Calu3 (cell line): ENCODE measurements around the gene LLGL2. TPM values are rescaled to one million over a fixed set of nuclear protein-coding genes. Genes with fewer than 3 reads are reported as not detected.
"Not testable (repeated sequence)": the region's sequence is repeated elsewhere in the genome, so short reads cannot be mapped to it uniquely, and the experiment has no call there.

Experiments
- BruUV-seq: library from RNA; stranded (reverse); fragments of 400-500 nt; replicated peaks from 2 replicates; lab custom pipeline; 2021; lab: Mats Ljungman, UMichigan
- CTCF ChIA-PET: fragments of 300-600 bp; sonication (Branson Sonifier 250); formaldehyde crosslinking; loops from one replicate; lab custom pipeline; 2022; ENCODE audit warnings: antibody characterized with exemption; lab: Charles Lee
- DNase-seq: peaks from one replicate; pipeline ENCODE4 v3.0.0; 2022
- H3K27ac Mint-ChIP-seq: one replicate; pipeline ENCODE4 v1.8.0; 2022; ENCODE audit warnings: mixed read lengths; ENCODE audit not compliant: unreplicated experiment
- H3K27me3 Mint-ChIP-seq: one replicate; pipeline ENCODE4 v1.8.0; 2022; ENCODE audit warnings: mixed read lengths; ENCODE audit not compliant: unreplicated experiment
- H3K36me3 Mint-ChIP-seq: one replicate; pipeline ENCODE4 v1.8.0; 2022; ENCODE audit warnings: mild to moderate bottlenecking, moderate library complexity, mixed read lengths; ENCODE audit not compliant: insufficient read depth, unreplicated experiment
- H3K4me1 Mint-ChIP-seq: one replicate; pipeline ENCODE4 v1.8.0; 2022; ENCODE audit warnings: mild to moderate bottlenecking, low read depth, mixed read lengths; ENCODE audit not compliant: unreplicated experiment
- H3K4me3 Mint-ChIP-seq: one replicate; pipeline ENCODE4 v1.8.0; 2022; ENCODE audit warnings: mild to moderate bottlenecking, low read depth, moderate library complexity, mixed read lengths; ENCODE audit not compliant: unreplicated experiment
- H3K9me3 Mint-ChIP-seq: one replicate; pipeline ENCODE4 v1.8.0; 2022; ENCODE audit warnings: low read depth, mixed read lengths; ENCODE audit not compliant: unreplicated experiment
- intact Hi-C: fragments of 100-400 bp; cut with micrococcal nuclease; formaldehyde crosslinking; loops from one replicate; pipeline ENCODE4 v1.10.0; 2022; ENCODE audit not compliant: unreplicated experiment
- total RNA-seq: library from RNA; stranded (reverse); gene quantifications from 2 replicates; pipeline ENCODE4 v1.2.3, GENCODE V29; 2022
- TF ChIP-seq, protein P1 (sequence below): fragments of 200-600 bp; IDR thresholded peaks from one replicate; pipeline ENCODE4 v1.8.0; 2022; ENCODE audit warnings: antibody characterized with exemption; ENCODE audit not compliant: unreplicated experiment

Gene LLGL2
- total RNA-seq, 1 experiment from 2014 or later = 208 TPM

DNA sequence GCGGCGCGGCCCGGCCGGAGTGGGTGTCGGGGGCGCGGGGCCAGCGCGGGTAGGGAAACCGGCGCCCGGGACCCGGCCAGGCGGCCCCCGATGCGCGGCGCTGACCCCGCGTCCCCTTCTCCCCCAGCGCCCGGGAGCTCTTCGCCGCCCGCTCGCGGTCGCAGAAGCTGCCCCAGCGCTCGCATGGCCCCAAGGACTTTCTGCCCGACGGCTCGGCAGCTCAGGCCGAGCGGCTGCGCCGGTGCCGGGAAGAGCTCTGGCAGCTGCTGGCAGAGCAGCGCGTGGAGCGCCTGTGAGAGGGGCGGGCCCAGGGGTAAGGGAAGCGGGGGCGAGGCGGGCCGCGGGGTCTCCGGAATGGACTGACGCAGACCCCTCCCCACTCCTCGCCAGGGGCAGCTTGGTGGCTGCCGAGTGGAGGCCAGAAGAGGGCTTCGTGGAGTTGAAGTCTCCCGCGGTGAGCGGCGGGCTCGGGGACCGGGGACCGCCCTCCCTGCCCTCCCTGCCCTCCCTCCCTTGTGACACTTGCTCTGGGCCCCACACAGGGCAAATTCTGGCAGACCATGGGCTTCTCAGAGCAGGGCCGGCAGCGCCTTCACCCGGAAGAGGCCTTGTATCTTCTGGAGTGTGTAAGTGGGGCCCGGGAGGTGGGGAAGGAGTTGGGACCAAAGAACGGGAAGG, 8.7 kb upstream of the LLGL2 start:
- intact Hi-C loops = loop anchor here (5.0 kb wide), 2 partner anchors 71 to 89 kb away; partner anchors contain the start of gene MYO15B
- TF ChIP-seq, protein P1, sequence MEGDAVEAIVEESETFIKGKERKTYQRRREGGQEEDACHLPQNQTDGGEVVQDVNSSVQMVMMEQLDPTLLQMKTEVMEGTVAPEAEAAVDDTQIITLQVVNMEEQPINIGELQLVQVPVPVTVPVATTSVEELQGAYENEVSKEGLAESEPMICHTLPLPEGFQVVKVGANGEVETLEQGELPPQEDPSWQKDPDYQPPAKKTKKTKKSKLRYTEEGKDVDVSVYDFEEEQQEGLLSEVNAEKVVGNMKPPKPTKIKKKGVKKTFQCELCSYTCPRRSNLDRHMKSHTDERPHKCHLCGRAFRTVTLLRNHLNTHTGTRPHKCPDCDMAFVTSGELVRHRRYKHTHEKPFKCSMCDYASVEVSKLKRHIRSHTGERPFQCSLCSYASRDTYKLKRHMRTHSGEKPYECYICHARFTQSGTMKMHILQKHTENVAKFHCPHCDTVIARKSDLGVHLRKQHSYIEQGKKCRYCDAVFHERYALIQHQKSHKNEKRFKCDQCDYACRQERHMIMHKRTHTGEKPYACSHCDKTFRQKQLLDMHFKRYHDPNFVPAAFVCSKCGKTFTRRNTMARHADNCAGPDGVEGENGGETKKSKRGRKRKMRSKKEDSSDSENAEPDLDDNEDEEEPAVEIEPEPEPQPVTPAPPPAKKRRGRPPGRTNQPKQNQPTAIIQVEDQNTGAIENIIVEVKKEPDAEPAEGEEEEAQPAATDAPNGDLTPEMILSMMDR = no peak
- no TSS peak for BruUV-seq
- no peak for DNase-seq
- no peaks in the 10 kb centered on the region for H3K9me3 Mint-ChIP-seq
- peak overlapping the region; percentile 77 for H3K4me3 Mint-ChIP-seq
- H3K27me3 Mint-ChIP-seq = no peaks in the 10 kb centered on the region
- H3K27ac Mint-ChIP-seq = no peak overlapping the region
- peaks cover 66% of the 10 kb centered on the region for H3K36me3 Mint-ChIP-seq
- peaks cover 35% of the 10 kb centered on the region for H3K4me1 Mint-ChIP-seq
- CTCF ChIA-PET = interaction anchor here (0.7 to 1.6 kb wide), 14 partner anchors 9 to 247 kb away, joined by 3 to 23 read pairs (median 4); partner anchors contain the start of genes GRB2, LLGL2, SMIM5 and TMEM94

- H3K27me3 Mint-ChIP-seq = no peaks in the 10 kb centered on the region
- intact Hi-C loops = loop anchor here (5.0 kb wide), 2 partner anchors 70 to 90 kb away; partner anchors contain the start of gene MYO15B
- no peaks in the 10 kb centered on the region for H3K9me3 Mint-ChIP-seq
- peaks cover 28% of the 10 kb centered on the region for H3K4me1 Mint-ChIP-seq
- no TSS peak for BruUV-seq
- TF ChIP-seq, protein P1 = peak; percentile 40
- peak; percentile 59 for DNase-seq
- H3K4me3 Mint-ChIP-seq = peak overlapping the region; percentile 77
- peaks cover 65% of the 10 kb centered on the region for H3K36me3 Mint-ChIP-seq
- CTCF ChIA-PET = interaction anchor here (0.6 to 1.6 kb wide), 6 partner anchors 8 to 116 kb away, joined by 3 to 23 read pairs (median 5); partner anchors contain the start of genes LLGL2 and SMIM5
- no peak overlapping the region for H3K27ac Mint-ChIP-seq
These were observed 8.1 kb upstream of the LLGL2 start for GRCh38 chr17:75517297-75517865.

GRCh38 chr17:75518201-75518600, 7.3 kb upstream of the LLGL2 start:
- Mint-ChIP-seq H3K27ac (no peak overlapping the region), H3K4me3 (peak overlapping the region; percentile 77), H3K27me3 (no peaks in the 10 kb centered on the region), H3K4me1 (peaks cover 26% of the 10 kb centered on the region), H3K36me3 (peaks cover 57% of the 10 kb centered on the region), H3K9me3 (no peaks in the 10 kb centered on the region)
- BruUV-seq = TSS peak; percentile 11
- no peak for DNase-seq
- TF ChIP-seq, protein P1 = no peak
- intact Hi-C loops = loop anchor here (5.0 kb wide), 2 partner anchors 69 to 91 kb away; partner anchors contain the start of gene MYO15B
- CTCF ChIA-PET = interaction anchor here (1.0 to 1.2 kb wide), 2 partner anchors 65 to 115 kb away, joined by 3 to 5 read pairs; partner anchors contain the start of gene SMIM5

DNA sequence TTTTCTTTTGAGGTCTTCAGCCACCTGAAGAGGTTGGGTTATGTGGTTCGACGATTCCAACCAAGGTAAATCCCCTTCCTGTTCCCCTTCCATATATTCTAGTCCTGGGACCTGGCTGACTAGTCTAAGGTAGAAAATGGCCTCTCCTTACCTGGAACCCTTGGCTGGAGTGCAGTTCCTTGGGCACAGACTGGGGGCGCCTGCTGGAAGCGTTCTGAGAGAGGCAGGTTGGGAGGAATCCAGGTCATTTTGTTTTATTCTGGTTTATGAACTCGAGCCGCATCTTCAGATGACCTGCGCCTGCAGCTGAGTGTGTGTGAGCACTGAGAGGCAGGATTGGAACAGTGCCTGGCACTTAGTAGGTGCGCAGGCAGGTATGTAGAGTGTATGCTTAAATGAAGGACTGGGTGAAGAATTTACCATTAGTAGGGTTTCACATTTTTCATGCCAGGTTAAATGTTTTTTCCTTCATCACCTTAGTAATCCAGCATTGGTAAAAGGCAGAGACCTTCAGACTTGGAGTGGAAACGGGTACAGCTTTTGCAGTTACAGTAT, 6.4 kb upstream of the LLGL2 start:
- intact Hi-C loops = loop anchor here (5.0 kb wide), 2 partner anchors 68 to 92 kb away; partner anchors contain the start of gene MYO15B

GRCh38 chr17:75520413-75520812, 5.1 kb upstream of the LLGL2 start:
- Mint-ChIP-seq H3K4me1 (peaks cover 14% of the 10 kb centered on the region), H3K36me3 (peaks cover 47% of the 10 kb centered on the region)
- CTCF ChIA-PET, H3K27ac Mint-ChIP-seq, H3K27me3 Mint-ChIP-seq, intact Hi-C loops, DNase-seq, H3K4me3 Mint-ChIP-seq, H3K9me3 Mint-ChIP-seq, BruUV-seq: not testable (repeated sequence)

More for the DNA sequence above, 6.4 kb upstream of the LLGL2 start:
- Mint-ChIP-seq H3K9me3 (no peaks in the 10 kb centered on the region), H3K27me3 (no peaks in the 10 kb centered on the region), H3K27ac (no peak overlapping the region), H3K36me3 (peaks cover 52% of the 10 kb centered on the region), H3K4me1 (peaks cover 17% of the 10 kb centered on the region), H3K4me3 (no peak overlapping the region)
- TF ChIP-seq, protein P1 = no peak
- no TSS peak for BruUV-seq
- CTCF ChIA-PET = interaction anchor here (1.0 kb wide), 1 partner anchor 64 kb away, joined by 3 read pairs; no protein-coding TSS in a partner anchor
- no peak for DNase-seq
